ENCODE measurements around the gene TP53AIP1. TPM values are rescaled to one million over a fixed set of nuclear protein-coding genes. Genes with fewer than 3 reads are reported as not detected.

TP53AIP1 gene
- total and polyA plus RNA-seq, 2 experiments from 2014 or later, result 0.07 TPM; not detected in 1

DNA sequence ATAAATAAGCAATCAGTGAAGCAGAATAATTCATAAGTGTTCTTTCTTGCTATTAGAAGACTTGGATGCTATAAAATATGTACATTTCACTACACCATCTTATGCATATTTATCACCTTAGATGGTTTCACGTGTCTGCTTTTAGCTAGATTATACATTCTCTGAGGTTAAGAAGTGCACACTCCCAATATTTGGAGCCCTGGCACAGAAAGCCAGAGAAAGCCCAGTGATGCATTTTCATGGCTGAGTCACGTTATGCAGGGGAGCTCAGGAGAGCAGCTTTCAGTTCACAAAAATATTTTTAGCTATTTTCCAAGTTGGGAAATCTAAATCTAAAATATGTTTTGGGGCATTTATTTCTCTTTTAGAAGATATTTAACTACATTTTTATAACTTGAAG is 5.1 kb upstream of the TP53AIP1 start:
- no peak overlapping the region for H3K4me3 Mint-ChIP-seq
- no peak overlapping the region for H2AFZ ChIP-seq

More for the DNA sequence above, 5.1 kb upstream of the TP53AIP1 start:
- Histone ChIP-seq H3K4me2 (no peak overlapping the region), H4K20me1 (replicated peaks; ENCODE audit: insufficient read depth) (0 out of 2 replicates have a peak, but pooled peaks cover 3% of the 10 kb centered on the region), H3K4me1 (ENCODE audit: insufficient read depth) (no peaks in the 10 kb centered on the region; the same call in 1 of the 2 replicates), H3K27ac (ENCODE audit: low read depth) (no peak overlapping the region), H3K36me3 (ENCODE audit: insufficient read depth) (no peaks in the 10 kb centered on the region), H3F3A (replicated peaks; ENCODE audit: low read depth) (no peaks in the 10 kb centered on the region), H3K9me2 (ENCODE audit: insufficient read depth) (no peaks in the 10 kb centered on the region), H3K27me3 (ENCODE audit: insufficient read depth) (no peaks in the 10 kb centered on the region), H3K79me2 (replicated peaks; ENCODE audit: insufficient read depth) (no peaks in the 10 kb centered on the region), H3K4me3 (no peak overlapping the region)
- H3K27me3 Mint-ChIP-seq (ENCODE audit: insufficient read depth, low read depth, poor library complexity), result no peaks in the 10 kb centered on the region
- H3K36me3 Mint-ChIP-seq (ENCODE audit: low read depth), result no peaks in the 10 kb centered on the region
- H3K27ac Mint-ChIP-seq, result no peak overlapping the region
- no peak for DNase-seq (ENCODE audit: low spot score)
- H3K9me3 Mint-ChIP-seq, result no peaks in the 10 kb centered on the region; the same call in 2 of the 3 replicates
- ATAC-seq, result no peak
- TF ChIP-seq STAT1 (IDR thresholded peaks at IDR 0.05; ENCODE audit: unreplicated experiment), result no peak
- no peak for TF ChIP-seq ZNF331 (CRISPR knock-in tag; IDR thresholded peaks at IDR 0.05; ENCODE audit: low read depth)
- no peak for TF ChIP-seq EZH2 (IDR thresholded peaks at IDR 0.05; ENCODE audit: low read depth, unreplicated experiment)
- TF ChIP-seq, protein P1, sequence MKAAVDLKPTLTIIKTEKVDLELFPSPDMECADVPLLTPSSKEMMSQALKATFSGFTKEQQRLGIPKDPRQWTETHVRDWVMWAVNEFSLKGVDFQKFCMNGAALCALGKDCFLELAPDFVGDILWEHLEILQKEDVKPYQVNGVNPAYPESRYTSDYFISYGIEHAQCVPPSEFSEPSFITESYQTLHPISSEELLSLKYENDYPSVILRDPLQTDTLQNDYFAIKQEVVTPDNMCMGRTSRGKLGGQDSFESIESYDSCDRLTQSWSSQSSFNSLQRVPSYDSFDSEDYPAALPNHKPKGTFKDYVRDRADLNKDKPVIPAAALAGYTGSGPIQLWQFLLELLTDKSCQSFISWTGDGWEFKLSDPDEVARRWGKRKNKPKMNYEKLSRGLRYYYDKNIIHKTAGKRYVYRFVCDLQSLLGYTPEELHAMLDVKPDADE (IDR thresholded peaks at IDR 0.05), result no peak
- no peak for TF ChIP-seq ZNF114 (CRISPR knock-in tag; IDR thresholded peaks at IDR 0.05)
- TF ChIP-seq, protein P2, sequence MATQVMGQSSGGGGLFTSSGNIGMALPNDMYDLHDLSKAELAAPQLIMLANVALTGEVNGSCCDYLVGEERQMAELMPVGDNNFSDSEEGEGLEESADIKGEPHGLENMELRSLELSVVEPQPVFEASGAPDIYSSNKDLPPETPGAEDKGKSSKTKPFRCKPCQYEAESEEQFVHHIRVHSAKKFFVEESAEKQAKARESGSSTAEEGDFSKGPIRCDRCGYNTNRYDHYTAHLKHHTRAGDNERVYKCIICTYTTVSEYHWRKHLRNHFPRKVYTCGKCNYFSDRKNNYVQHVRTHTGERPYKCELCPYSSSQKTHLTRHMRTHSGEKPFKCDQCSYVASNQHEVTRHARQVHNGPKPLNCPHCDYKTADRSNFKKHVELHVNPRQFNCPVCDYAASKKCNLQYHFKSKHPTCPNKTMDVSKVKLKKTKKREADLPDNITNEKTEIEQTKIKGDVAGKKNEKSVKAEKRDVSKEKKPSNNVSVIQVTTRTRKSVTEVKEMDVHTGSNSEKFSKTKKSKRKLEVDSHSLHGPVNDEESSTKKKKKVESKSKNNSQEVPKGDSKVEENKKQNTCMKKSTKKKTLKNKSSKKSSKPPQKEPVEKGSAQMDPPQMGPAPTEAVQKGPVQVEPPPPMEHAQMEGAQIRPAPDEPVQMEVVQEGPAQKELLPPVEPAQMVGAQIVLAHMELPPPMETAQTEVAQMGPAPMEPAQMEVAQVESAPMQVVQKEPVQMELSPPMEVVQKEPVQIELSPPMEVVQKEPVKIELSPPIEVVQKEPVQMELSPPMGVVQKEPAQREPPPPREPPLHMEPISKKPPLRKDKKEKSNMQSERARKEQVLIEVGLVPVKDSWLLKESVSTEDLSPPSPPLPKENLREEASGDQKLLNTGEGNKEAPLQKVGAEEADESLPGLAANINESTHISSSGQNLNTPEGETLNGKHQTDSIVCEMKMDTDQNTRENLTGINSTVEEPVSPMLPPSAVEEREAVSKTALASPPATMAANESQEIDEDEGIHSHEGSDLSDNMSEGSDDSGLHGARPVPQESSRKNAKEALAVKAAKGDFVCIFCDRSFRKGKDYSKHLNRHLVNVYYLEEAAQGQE (IDR thresholded peaks at IDR 0.05; ENCODE audit: unreplicated experiment), result no peak
- no peak for TF ChIP-seq POLR2AphosphoS5 (IDR thresholded peaks at IDR 0.05; ENCODE audit: low read depth)
- TF ChIP-seq, protein P3, sequence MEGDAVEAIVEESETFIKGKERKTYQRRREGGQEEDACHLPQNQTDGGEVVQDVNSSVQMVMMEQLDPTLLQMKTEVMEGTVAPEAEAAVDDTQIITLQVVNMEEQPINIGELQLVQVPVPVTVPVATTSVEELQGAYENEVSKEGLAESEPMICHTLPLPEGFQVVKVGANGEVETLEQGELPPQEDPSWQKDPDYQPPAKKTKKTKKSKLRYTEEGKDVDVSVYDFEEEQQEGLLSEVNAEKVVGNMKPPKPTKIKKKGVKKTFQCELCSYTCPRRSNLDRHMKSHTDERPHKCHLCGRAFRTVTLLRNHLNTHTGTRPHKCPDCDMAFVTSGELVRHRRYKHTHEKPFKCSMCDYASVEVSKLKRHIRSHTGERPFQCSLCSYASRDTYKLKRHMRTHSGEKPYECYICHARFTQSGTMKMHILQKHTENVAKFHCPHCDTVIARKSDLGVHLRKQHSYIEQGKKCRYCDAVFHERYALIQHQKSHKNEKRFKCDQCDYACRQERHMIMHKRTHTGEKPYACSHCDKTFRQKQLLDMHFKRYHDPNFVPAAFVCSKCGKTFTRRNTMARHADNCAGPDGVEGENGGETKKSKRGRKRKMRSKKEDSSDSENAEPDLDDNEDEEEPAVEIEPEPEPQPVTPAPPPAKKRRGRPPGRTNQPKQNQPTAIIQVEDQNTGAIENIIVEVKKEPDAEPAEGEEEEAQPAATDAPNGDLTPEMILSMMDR (conservative IDR thresholded peaks at IDR 0.05; ENCODE audit: low read depth in 2 of 2), result no peak
- TF ChIP-seq NANOG (IDR thresholded peaks at IDR 0.05; ENCODE audit: borderline replicate concordance), result no peak
- no peak for TF ChIP-seq JUNB (IDR thresholded peaks at IDR 0.05; ENCODE audit: unreplicated experiment)
- no peak for TF ChIP-seq CREB1 (CRISPR knock-in tag; IDR thresholded peaks at IDR 0.05; ENCODE audit: low read depth)
- TF ChIP-seq, protein P4, sequence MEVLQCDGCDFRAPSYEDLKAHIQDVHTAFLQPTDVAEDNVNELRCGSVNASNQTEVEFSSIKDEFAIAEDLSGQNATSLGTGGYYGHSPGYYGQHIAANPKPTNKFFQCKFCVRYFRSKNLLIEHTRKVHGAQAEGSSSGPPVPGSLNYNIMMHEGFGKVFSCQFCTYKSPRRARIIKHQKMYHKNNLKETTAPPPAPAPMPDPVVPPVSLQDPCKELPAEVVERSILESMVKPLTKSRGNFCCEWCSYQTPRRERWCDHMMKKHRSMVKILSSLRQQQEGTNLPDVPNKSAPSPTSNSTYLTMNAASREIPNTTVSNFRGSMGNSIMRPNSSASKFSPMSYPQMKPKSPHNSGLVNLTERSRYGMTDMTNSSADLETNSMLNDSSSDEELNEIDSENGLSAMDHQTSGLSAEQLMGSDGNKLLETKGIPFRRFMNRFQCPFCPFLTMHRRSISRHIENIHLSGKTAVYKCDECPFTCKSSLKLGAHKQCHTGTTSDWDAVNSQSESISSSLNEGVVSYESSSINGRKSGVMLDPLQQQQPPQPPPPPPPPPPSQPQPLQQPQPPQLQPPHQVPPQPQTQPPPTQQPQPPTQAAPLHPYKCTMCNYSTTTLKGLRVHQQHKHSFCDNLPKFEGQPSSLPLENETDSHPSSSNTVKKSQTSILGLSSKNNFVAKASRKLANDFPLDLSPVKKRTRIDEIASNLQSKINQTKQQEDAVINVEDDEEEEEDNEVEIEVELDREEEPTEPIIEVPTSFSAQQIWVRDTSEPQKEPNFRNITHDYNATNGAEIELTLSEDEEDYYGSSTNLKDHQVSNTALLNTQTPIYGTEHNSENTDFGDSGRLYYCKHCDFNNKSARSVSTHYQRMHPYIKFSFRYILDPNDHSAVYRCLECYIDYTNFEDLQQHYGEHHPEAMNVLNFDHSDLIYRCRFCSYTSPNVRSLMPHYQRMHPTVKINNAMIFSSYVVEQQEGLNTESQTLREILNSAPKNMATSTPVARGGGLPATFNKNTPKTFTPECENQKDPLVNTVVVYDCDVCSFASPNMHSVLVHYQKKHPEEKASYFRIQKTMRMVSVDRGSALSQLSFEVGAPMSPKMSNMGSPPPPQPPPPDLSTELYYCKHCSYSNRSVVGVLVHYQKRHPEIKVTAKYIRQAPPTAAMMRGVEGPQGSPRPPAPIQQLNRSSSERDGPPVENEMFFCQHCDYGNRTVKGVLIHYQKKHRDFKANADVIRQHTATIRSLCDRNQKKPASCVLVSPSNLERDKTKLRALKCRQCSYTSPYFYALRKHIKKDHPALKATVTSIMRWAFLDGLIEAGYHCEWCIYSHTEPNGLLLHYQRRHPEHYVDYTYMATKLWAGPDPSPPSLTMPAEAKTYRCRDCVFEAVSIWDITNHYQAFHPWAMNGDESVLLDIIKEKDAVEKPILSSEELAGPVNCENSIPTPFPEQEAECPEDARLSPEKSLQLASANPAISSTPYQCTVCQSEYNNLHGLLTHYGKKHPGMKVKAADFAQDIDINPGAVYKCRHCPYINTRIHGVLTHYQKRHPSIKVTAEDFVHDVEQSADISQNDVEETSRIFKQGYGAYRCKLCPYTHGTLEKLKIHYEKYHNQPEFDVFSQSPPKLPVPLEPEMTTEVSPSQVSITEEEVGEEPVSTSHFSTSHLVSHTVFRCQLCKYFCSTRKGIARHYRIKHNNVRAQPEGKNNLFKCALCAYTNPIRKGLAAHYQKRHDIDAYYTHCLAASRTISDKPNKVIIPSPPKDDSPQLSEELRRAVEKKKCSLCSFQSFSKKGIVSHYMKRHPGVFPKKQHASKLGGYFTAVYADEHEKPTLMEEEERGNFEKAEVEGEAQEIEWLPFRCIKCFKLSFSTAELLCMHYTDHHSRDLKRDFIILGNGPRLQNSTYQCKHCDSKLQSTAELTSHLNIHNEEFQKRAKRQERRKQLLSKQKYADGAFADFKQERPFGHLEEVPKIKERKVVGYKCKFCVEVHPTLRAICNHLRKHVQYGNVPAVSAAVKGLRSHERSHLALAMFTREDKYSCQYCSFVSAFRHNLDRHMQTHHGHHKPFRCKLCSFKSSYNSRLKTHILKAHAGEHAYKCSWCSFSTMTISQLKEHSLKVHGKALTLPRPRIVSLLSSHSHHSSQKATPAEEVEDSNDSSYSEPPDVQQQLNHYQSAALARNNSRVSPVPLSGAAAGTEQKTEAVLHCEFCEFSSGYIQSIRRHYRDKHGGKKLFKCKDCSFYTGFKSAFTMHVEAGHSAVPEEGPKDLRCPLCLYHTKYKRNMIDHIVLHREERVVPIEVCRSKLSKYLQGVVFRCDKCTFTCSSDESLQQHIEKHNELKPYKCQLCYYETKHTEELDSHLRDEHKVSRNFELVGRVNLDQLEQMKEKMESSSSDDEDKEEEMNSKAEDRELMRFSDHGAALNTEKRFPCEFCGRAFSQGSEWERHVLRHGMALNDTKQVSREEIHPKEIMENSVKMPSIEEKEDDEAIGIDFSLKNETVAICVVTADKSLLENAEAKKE (CRISPR knock-in tag; IDR thresholded peaks at IDR 0.05), result no peak
- TF ChIP-seq EZH2phosphoT487 (IDR thresholded peaks at IDR 0.05; ENCODE audit: unreplicated experiment), result no peak
- H3K4me1 Mint-ChIP-seq, result no peaks in the 10 kb centered on the region

Data from GM23338 (cell line).